SK-N-SH (cell line): ENCODE data around the gene SH3BP1.

Experiments
- CTCF ChIP-seq: fragments of 200-600 bp; sonication (generic); IDR thresholded peaks from 2 replicates; pipeline ENCODE4 v1.6.1; 2017; ENCODE audit warnings: antibody characterized with exemption, mild to moderate bottlenecking, moderate library complexity
- EP300 ChIP-seq, 2 experiments: IDR thresholded peaks; 2 replicates each; pipeline versions ENCODE4 v1.4.0 to v1.6.1; 2012; ENCODE audit warnings: borderline replicate concordance in 1 of 2, low read depth in 1 of 2, low read length in 1 of 2
- FOXM1 ChIP-seq: IDR thresholded peaks from 2 replicates; pipeline ENCODE4 v1.4.0; 2012; ENCODE audit warnings: low read depth, mild to moderate bottlenecking
- GATA2 ChIP-seq: sonication (generic); formaldehyde crosslinking; IDR thresholded peaks from 2 replicates; pipeline ENCODE4 v1.5.0; 2020; ENCODE audit warnings: mild to moderate bottlenecking, missing genetic modification reagents
- JUND ChIP-seq: IDR thresholded peaks from 2 replicates; pipeline ENCODE4 v1.4.0; 2012
- REST ChIP-seq: IDR thresholded peaks from 2 replicates; pipeline ENCODE4 v1.6.1; 2012; ENCODE audit warnings: mild to moderate bottlenecking, low read depth, low read length, moderate library complexity
- TCF12 ChIP-seq: IDR thresholded peaks from 2 replicates; pipeline ENCODE4 v1.4.0; 2012

GRCh38 chr22:37701141-37701786 lies 61.8 kb downstream of the SH3BP1 start:
- TF ChIP-seq CTCF (no peak), FOXM1 (no peak), REST (no peak), JUND (no peak), TCF12 (no peak), EP300 (IDR thresholded peaks at IDR 0.05; ENCODE audit: borderline replicate concordance in 1 of 2, low read depth in 1 of 2, low read length in 1 of 2) (no peak), GATA2 (no peak)
